Prostate gland (tissue), 2 donors: ENCODE data around the gene NPEPL1. TPM values are rescaled to one million over a fixed set of nuclear protein-coding genes. Genes with fewer than 3 reads are reported as not detected.

Experiments
- DNase-seq: peaks from one replicate; pipeline ENCODE4 v3.0.0-alpha.2; 2019; ENCODE audit warnings: low spot score
- H3K27ac ChIP-seq, 2 donors: fragments of 200-600 bp; sonication (generic); 2 replicates each; pipeline ENCODE4 v1.5.1; 2017 to 2019
- H3K27me3 ChIP-seq: fragments of 200-600 bp; sonication (generic); replicated peaks from 2 replicates; pipeline ENCODE4 v1.5.1; 2019; ENCODE audit not compliant: insufficient read depth
- H3K36me3 ChIP-seq, 2 donors: fragments of 200-600 bp; sonication (generic); 1 replicate in 1 of 2; 2 replicates in 1 of 2; pipeline versions ENCODE4 v1.5.1 to v1.8.1; 2017 to 2019
- H3K4me1 ChIP-seq: fragments of 200-600 bp; sonication (generic); replicated peaks from 2 replicates; pipeline ENCODE4 v1.5.1; 2019
- H3K4me3 ChIP-seq, 2 donors: fragments of 200-600 bp; sonication (generic); 2 replicates each; pipeline ENCODE4 v1.5.1; 2017 to 2019
- H3K9me3 ChIP-seq: fragments of 200-600 bp; sonication (generic); 2 replicates; pipeline ENCODE4 v1.5.1; 2017
- CTCF ChIP-seq, 4 experiments: fragments of 200-600 bp in 2 of 4; fragments of 450-650 bp in 2 of 4; sonication (generic) in 2 of 4; IDR thresholded peaks; 1 replicate in 3 of 4; 2 replicates in 1 of 4; pipeline ENCODE4 v1.5.1; 2016 to 2019; ENCODE audit warnings: antibody characterized with exemption in 4 of 4, mild to moderate bottlenecking in 2 of 4, moderate library complexity in 2 of 4
- POLR2A ChIP-seq: fragments of 450-650 bp; IDR thresholded peaks from one replicate; pipeline ENCODE4 v1.6.1; 2016; ENCODE audit warnings: antibody characterized with exemption, mild to moderate bottlenecking
- POLR2AphosphoS5 ChIP-seq: sonication (generic); formaldehyde crosslinking; IDR thresholded peaks from one replicate; pipeline ENCODE4 v1.6.1; 2017; ENCODE audit warnings: antibody characterized with exemption
- WGBS: methylation state at CpG from one replicate; pipeline ENCODE4 v1.1.5; 2018; 5-methylcytosine and 5-hydroxymethylcytosine counted together
- intact Hi-C: fragments of 100-400 bp; cut with DNase I; formaldehyde crosslinking; loops from one replicate; pipeline ENCODE4 v1.14.2; 2022
- total RNA-seq, 2 donors: library from RNA; depleted of rRNA; stranded (reverse); fragments of >200 nt; gene quantifications; one replicate each; pipeline ENCODE4 v1.1.0, GENCODE V29; 2016

NPEPL1 gene
- total RNA-seq, 2 donors from 2014 or later: 25.7 to 63.1 TPM

- peak; percentile 2 for DNase-seq
- no peak overlapping the region for H3K4me3 ChIP-seq
- WGBS: 97% methylated on average over 23 of the region's 23 CpGs
- H3K36me3 ChIP-seq: no peaks in the 10 kb centered on the region
- no peak for TF ChIP-seq CTCF (IDR thresholded peaks at IDR 0.05)
- TF ChIP-seq POLR2AphosphoS5: no peak
- TF ChIP-seq POLR2A: no peak
- H3K27ac ChIP-seq: no peak overlapping the region
- H3K4me1 ChIP-seq: no peaks in the 10 kb centered on the region
- intact Hi-C loops: no loop called here
- H3K27me3 ChIP-seq: no peaks in the 10 kb centered on the region
- no peaks in the 10 kb centered on the region for H3K9me3 ChIP-seq
Measured at GRCh38 chr20:58706975-58707681, 14.5 kb downstream of the NPEPL1 start.

GRCh38 chr20:58707770-58708169, 15.2 kb downstream of the NPEPL1 start:
- Histone ChIP-seq H3K27ac (no peak overlapping the region), H3K9me3 (no peaks in the 10 kb centered on the region), H3K4me3 (no peak overlapping the region), H3K36me3 (no peaks in the 10 kb centered on the region), H3K4me1 (no peaks in the 10 kb centered on the region), H3K27me3 (no peaks in the 10 kb centered on the region)
- intact Hi-C loops: no loop called here
- 94% methylated on average over 10 of the region's 10 CpGs for WGBS
- TF ChIP-seq POLR2A (no peak), POLR2AphosphoS5 (no peak), CTCF (IDR thresholded peaks at IDR 0.05) (no peak)
- DNase-seq: no peak

GRCh38 chr20:58708246-58708931, 15.8 kb downstream of the NPEPL1 start:
- intact Hi-C loops: no loop called here
- no peaks in the 10 kb centered on the region for H3K36me3 ChIP-seq
- no peaks in the 10 kb centered on the region for H3K4me1 ChIP-seq
- 84% methylated on average over 18 of the region's 28 CpGs for WGBS
- peak; percentile 2 for DNase-seq
- no peaks in the 10 kb centered on the region for H3K9me3 ChIP-seq
- H3K27me3 ChIP-seq: no peaks in the 10 kb centered on the region
- no peak for TF ChIP-seq POLR2AphosphoS5
- TF ChIP-seq CTCF (IDR thresholded peaks at IDR 0.05): no peak
- H3K4me3 ChIP-seq: no peak overlapping the region
- H3K27ac ChIP-seq: no peak overlapping the region

GRCh38 chr20:58709013-58709702, 16.6 kb downstream of the NPEPL1 start:
- Histone ChIP-seq H3K27me3 (no peaks in the 10 kb centered on the region), H3K27ac (no peak overlapping the region), H3K4me3 (no peak overlapping the region), H3K4me1 (no peaks in the 10 kb centered on the region), H3K9me3 (no peaks in the 10 kb centered on the region), H3K36me3 (no peaks in the 10 kb centered on the region)
- 84% methylated on average over 9 of the region's 9 CpGs for WGBS
- intact Hi-C loops: no loop called here
- TF ChIP-seq POLR2A (no peak), CTCF (IDR thresholded peaks at IDR 0.05) (no peak), POLR2AphosphoS5 (no peak)
- no peak for DNase-seq
